GM19372 (cell line): ENCODE results near the gene NKAPL.
"Not testable (repeated sequence)": the region's sequence is repeated elsewhere in the genome, so short reads cannot be mapped to it uniquely, and the experiment has no call there.

Experiments
- ATAC-seq: cut with Tn5 transposase; IDR thresholded peaks from one replicate; pipeline ENCODE4 v1.9.1; 2021; ENCODE audit warnings: mild to moderate bottlenecking, low read depth, moderate library complexity; ENCODE audit not compliant: unreplicated experiment

The NKAPL gene

GRCh38 chr6:28291573-28291972, 32.5 kb downstream of the NKAPL start:
- ATAC-seq, result no peak

- no peak for ATAC-seq
Observed at GRCh38 chr6:28295326-28295725, 36.2 kb downstream of the NKAPL start.

GRCh38 chr6:28296520-28297060, 37.5 kb downstream of the NKAPL start:
- no peak for ATAC-seq

- ATAC-seq, result peak; percentile 88
Observed at GRCh38 chr6:28303570-28303969, 44.5 kb downstream of the NKAPL start.

- not testable (repeated sequence) for ATAC-seq
Observed at GRCh38 chr6:28306363-28306762, 47.3 kb downstream of the NKAPL start.
